Trophoblast cell (in vitro differentiated cells and primary cell): ENCODE results near the gene ZNF467.

Experiments
- DNase-seq, 2 donors: peaks; one replicate each; pipeline ENCODE4 v3.0.0-alpha.2; 2016
- H2AFZ ChIP-seq: 2 replicates; pipeline ENCODE4 v1.6.1; 2013; ENCODE audit warnings: low read length, moderate library complexity, mild to moderate bottlenecking; ENCODE audit not compliant: insufficient read depth, poor library complexity
- H2AK5ac ChIP-seq: 2 replicates; pipeline ENCODE4 v1.6.1; 2013; ENCODE audit warnings: mild to moderate bottlenecking, low read length
- H2BK120ac ChIP-seq: 2 replicates; pipeline ENCODE4 v1.6.1; 2013; ENCODE audit warnings: low read length, mild to moderate bottlenecking, moderate library complexity; ENCODE audit not compliant: insufficient read depth, poor library complexity
- H2BK12ac ChIP-seq: 2 replicates; pipeline ENCODE4 v1.6.1; 2013; ENCODE audit warnings: mild to moderate bottlenecking, low read length, moderate library complexity
- H2BK5ac ChIP-seq: 2 replicates; pipeline ENCODE4 v1.6.1; 2013; ENCODE audit warnings: low read length, low read depth, moderate library complexity, mild to moderate bottlenecking; ENCODE audit not compliant: poor library complexity
- H3K14ac ChIP-seq: 2 replicates; pipeline ENCODE4 v1.6.1; 2013; ENCODE audit warnings: mild to moderate bottlenecking, low read length
- H3K18ac ChIP-seq: 2 replicates; pipeline ENCODE4 v1.6.1; 2013; ENCODE audit warnings: mild to moderate bottlenecking, low read length
- H3K23ac ChIP-seq: 2 replicates; pipeline ENCODE4 v1.6.1; 2013; ENCODE audit warnings: low read length
- H3K27ac ChIP-seq: 2 replicates; pipeline ENCODE4 v1.5.1; 2013; ENCODE audit warnings: low read depth, mild to moderate bottlenecking, inconsistent platforms, low read length, moderate library complexity
- H3K27me3 ChIP-seq: 2 replicates; pipeline ENCODE4 v1.6.1; 2013; ENCODE audit warnings: inconsistent platforms, mild to moderate bottlenecking, low read length, moderate library complexity; ENCODE audit not compliant: insufficient read depth
- H3K36me3 ChIP-seq, 2 experiments: 1 replicate in 1 of 2; 2 replicates in 1 of 2; pipeline ENCODE4 v1.6.1; 2013; ENCODE audit warnings: low read length in 2 of 2, mild to moderate bottlenecking in 2 of 2, moderate library complexity in 1 of 2; ENCODE audit not compliant: insufficient read depth in 2 of 2, control insufficient read depth in 1 of 2
- H3K4ac ChIP-seq: 2 replicates; pipeline ENCODE4 v1.6.1; 2013; ENCODE audit warnings: low read depth, mild to moderate bottlenecking, low read length, moderate library complexity
- H3K4me1 ChIP-seq, 2 experiments: 1 replicate in 1 of 2; 2 replicates in 1 of 2; pipeline ENCODE4 v1.6.1; 2013; ENCODE audit warnings: low read length in 2 of 2, mild to moderate bottlenecking in 2 of 2, moderate library complexity in 1 of 2; ENCODE audit not compliant: insufficient read depth in 2 of 2, control insufficient read depth in 1 of 2
- H3K4me2 ChIP-seq: 2 replicates; pipeline ENCODE4 v1.6.1; 2013; ENCODE audit warnings: inconsistent platforms, mild to moderate bottlenecking, low read length, moderate library complexity
- H3K4me3 ChIP-seq: 2 replicates; pipeline ENCODE4 v1.5.1; 2013; ENCODE audit warnings: mild to moderate bottlenecking, low read depth, low read length, inconsistent platforms
- H3K79me1 ChIP-seq: one replicate; pipeline ENCODE4 v1.6.1; 2013; ENCODE audit warnings: low read length
- H3K79me2 ChIP-seq: 2 replicates; pipeline ENCODE4 v1.6.1; 2013; ENCODE audit warnings: low read length, mild to moderate bottlenecking; ENCODE audit not compliant: control insufficient read depth, insufficient read depth, poor library complexity
- H3K9ac ChIP-seq: 2 replicates; pipeline ENCODE4 v1.6.1; 2013; ENCODE audit warnings: mild to moderate bottlenecking, low read length
- H3K9me3 ChIP-seq: 2 replicates; pipeline ENCODE4 v1.6.1; 2013; ENCODE audit warnings: low read depth, mild to moderate bottlenecking, control low read depth, inconsistent platforms, low read length; ENCODE audit not compliant: insufficient read depth
- H4K12ac ChIP-seq: 2 replicates; pipeline ENCODE4 v1.6.1; 2013; ENCODE audit warnings: low read depth, mild to moderate bottlenecking, low read length, moderate library complexity
- H4K8ac ChIP-seq: 2 replicates; pipeline ENCODE4 v1.6.1; 2013; ENCODE audit warnings: low read depth, mild to moderate bottlenecking, low read length, moderate library complexity
- H4K91ac ChIP-seq: one replicate; pipeline ENCODE4 v1.6.1; 2013; ENCODE audit warnings: low read depth, mild to moderate bottlenecking, low read length, moderate library complexity
- WGBS: extraction: QIAGEN DNeasy Blood & Tissue Kit; methylation state at CpG from one replicate; pipeline ENCODE4 v1.1.7; 2013; ENCODE audit warnings: missing lambda C conversion rate; ENCODE audit not compliant: insufficient read length, insufficient coverage; ENCODE audit errors: extremely low coverage; 5-methylcytosine and 5-hydroxymethylcytosine counted together

Gene ZNF467

DNA sequence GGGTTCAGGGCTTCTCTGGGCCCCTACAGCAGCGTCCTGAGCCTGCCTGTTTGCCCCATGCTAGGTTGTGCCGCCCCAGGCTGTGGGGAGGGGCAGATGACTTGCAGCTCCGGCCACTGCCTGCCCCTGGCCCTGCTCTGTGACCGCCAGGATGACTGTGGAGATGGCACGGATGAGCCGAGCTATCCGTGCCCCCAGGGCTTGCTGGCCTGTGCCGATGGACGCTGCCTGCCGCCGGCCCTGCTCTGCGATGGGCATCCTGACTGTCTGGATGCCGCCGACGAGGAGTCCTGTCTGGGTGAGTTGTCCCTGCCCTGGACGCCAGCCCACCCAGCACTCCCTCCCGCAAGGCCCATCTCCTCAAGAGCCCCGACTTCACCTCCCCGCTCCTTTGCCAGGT is 15.7 kb upstream of the ZNF467 start:
- H3K27me3 ChIP-seq = peaks cover 17% of the 10 kb centered on the region
- H3K36me3 ChIP-seq = no peaks in the 10 kb centered on the region
- no peak overlapping the region for H2BK5ac ChIP-seq
- no peak overlapping the region for H3K14ac ChIP-seq
- no peak overlapping the region for H3K23ac ChIP-seq
- no peak overlapping the region for H4K12ac ChIP-seq
- no peak overlapping the region for H3K4me2 ChIP-seq
- H4K8ac ChIP-seq = no peak overlapping the region
- no peak overlapping the region for H3K27ac ChIP-seq
- no peak overlapping the region for H3K4ac ChIP-seq
- DNase-seq = no peak
- no peak overlapping the region for H2BK12ac ChIP-seq
- no peak overlapping the region for H4K91ac ChIP-seq
- H3K79me2 ChIP-seq = no peaks in the 10 kb centered on the region
- H3K4me3 ChIP-seq = no peak overlapping the region
- no peak overlapping the region for H3K18ac ChIP-seq
- no peak overlapping the region for H2BK120ac ChIP-seq
- H3K9me3 ChIP-seq = peaks cover 4% of the 10 kb centered on the region
- no peak overlapping the region for H2AK5ac ChIP-seq
- H3K4me1 ChIP-seq = no peaks in the 10 kb centered on the region
- H3K79me1 ChIP-seq = no peaks in the 10 kb centered on the region
- H2AFZ ChIP-seq = no peak overlapping the region
- WGBS = no CpG with 5 or more reads among the region's 19 CpGs
- H3K9ac ChIP-seq = no peak overlapping the region

DNA sequence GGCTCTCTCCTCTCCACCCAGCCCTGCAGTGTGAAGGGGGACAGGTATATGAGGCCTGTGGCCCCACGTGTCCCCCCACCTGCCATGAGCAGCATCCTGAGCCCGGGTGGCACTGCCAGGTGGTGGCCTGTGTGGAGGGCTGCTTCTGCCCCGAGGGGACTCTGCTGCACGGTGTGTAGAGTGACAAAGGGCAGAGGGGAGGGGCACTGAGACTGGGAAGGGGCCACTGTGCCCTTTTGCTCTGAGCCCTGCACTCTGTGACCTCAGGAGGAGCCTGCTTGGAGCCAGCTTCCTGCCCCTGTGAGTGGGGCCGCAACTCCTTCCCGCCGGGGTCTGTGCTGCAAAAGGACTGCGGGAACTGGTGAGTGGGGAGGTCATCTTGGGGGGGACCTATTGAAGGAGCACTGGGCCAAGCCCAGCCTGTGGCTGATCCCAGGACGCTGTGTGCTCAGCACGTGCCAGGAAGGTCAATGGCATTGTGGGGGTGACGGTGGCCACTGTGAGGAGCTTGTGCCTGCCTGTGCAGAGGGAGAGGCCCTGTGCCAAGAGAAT is 15.0 kb upstream of the ZNF467 start:
- H4K91ac ChIP-seq = no peak overlapping the region
- H2AK5ac ChIP-seq = no peak overlapping the region
- no peaks in the 10 kb centered on the region for H3K79me2 ChIP-seq
- no peak overlapping the region for H2BK5ac ChIP-seq
- no peak overlapping the region for H3K14ac ChIP-seq
- no peak overlapping the region for H2BK120ac ChIP-seq
- peaks cover 17% of the 10 kb centered on the region for H3K27me3 ChIP-seq
- H3K9ac ChIP-seq = no peak overlapping the region
- DNase-seq = no peak
- no peaks in the 10 kb centered on the region for H3K36me3 ChIP-seq
- no peak overlapping the region for H4K8ac ChIP-seq
- H3K4me3 ChIP-seq = no peak overlapping the region
- no CpG with 5 or more reads among the region's 11 CpGs for WGBS
- H3K27ac ChIP-seq = no peak overlapping the region
- no peak overlapping the region for H4K12ac ChIP-seq
- H2BK12ac ChIP-seq = no peak overlapping the region
- H2AFZ ChIP-seq = no peak overlapping the region
- H3K18ac ChIP-seq = no peak overlapping the region
- no peaks in the 10 kb centered on the region for H3K79me1 ChIP-seq
- no peak overlapping the region for H3K4me2 ChIP-seq
- no peaks in the 10 kb centered on the region for H3K4me1 ChIP-seq
- no peak overlapping the region for H3K4ac ChIP-seq
- H3K23ac ChIP-seq = no peak overlapping the region
- peaks cover 4% of the 10 kb centered on the region for H3K9me3 ChIP-seq

DNA sequence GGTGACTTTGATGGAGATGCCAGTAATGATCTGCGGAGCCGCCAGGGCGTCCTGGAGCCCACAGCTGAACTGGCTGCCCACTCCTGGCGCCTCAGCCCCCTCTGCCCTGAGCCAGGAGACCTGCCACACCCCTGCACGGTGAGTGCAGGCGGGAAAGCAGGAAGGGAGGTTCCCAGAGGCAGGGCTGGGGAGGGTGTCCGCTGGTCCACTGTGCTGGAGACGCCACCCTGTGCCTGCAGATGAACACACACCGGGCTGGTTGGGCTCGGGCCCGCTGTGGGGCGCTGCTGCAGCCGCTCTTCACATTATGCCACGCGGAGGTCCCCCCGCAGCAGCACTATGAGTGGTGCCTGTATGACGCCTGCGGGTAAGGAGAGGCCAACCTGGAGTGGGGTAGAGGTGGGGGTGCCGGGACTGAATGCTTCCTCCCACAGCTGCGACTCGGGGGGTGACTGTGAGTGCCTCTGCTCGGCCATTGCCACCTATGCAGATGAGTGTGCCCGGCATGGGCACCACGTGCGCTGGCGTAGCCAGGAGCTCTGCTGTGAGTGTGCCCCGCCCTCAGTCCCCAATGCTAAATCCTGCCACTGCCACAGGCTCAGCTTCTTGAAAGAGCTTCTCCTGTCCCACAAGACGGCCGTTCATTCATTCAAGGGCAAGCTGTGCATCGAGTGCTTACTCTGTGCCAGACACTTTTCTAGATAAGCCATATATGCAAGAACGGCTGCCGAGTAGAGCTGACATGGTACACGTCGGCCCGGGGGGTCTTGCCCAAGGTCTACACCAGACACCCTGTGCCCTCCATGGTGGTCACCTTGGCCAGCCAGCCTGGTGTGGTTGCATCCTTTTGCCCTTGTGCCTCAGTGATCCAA is 14.3 kb upstream of the ZNF467 start:
- no peak overlapping the region for H4K12ac ChIP-seq
- no peak overlapping the region for H3K4me2 ChIP-seq
- no peaks in the 10 kb centered on the region for H3K4me1 ChIP-seq
- peaks cover 6% of the 10 kb centered on the region for H3K9me3 ChIP-seq
- no peak overlapping the region for H3K14ac ChIP-seq
- H3K18ac ChIP-seq = no peak overlapping the region
- no peaks in the 10 kb centered on the region for H3K79me2 ChIP-seq
- no peak overlapping the region for H3K27ac ChIP-seq
- H4K8ac ChIP-seq = no peak overlapping the region
- no CpG with 5 or more reads among the region's 35 CpGs for WGBS
- no peak overlapping the region for H2AFZ ChIP-seq
- no peak overlapping the region for H2BK120ac ChIP-seq
- H3K9ac ChIP-seq = no peak overlapping the region
- no peak overlapping the region for H3K4ac ChIP-seq
- no peaks in the 10 kb centered on the region for H3K79me1 ChIP-seq
- H2BK5ac ChIP-seq = no peak overlapping the region
- H2BK12ac ChIP-seq = no peak overlapping the region
- H3K27me3 ChIP-seq = peaks cover 17% of the 10 kb centered on the region
- DNase-seq = no peak
- H3K36me3 ChIP-seq = no peaks in the 10 kb centered on the region
- no peak overlapping the region for H3K23ac ChIP-seq
- H3K4me3 ChIP-seq = no peak overlapping the region
- H4K91ac ChIP-seq = no peak overlapping the region
- no peak overlapping the region for H2AK5ac ChIP-seq

DNA sequence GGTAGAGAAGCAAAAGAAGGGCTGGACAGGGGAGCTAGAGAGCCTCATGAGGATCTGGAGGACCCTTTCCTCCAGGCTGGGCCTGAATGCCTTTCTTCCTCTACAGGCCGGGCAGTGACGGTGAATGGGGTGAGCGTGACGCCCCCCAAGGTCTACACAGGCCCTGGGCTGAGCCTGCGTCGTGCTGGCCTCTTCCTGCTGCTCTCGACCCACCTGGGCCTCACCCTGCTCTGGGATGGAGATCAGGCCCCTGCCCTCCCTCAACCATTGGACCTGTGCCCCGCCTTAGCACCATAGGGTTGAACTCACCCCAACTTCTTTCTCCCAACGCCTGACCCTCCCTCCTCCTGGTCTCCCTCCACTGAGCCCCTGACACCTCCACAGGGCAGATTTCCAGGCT is 12.6 kb upstream of the ZNF467 start:
- Histone ChIP-seq H3K9me3 (peaks cover 6% of the 10 kb centered on the region), H3K27me3 (peaks cover 17% of the 10 kb centered on the region), H3K23ac (no peak overlapping the region), H2BK5ac (no peak overlapping the region), H3K14ac (no peak overlapping the region), H3K79me1 (no peaks in the 10 kb centered on the region), H3K18ac (no peak overlapping the region), H3K4me3 (no peak overlapping the region), H2BK120ac (no peak overlapping the region), H3K27ac (no peak overlapping the region), H3K4ac (no peak overlapping the region), H2BK12ac (no peak overlapping the region), H3K79me2 (no peaks in the 10 kb centered on the region), H4K91ac (no peak overlapping the region), H3K4me1 (no peaks in the 10 kb centered on the region), H4K12ac (no peak overlapping the region), H2AK5ac (no peak overlapping the region), H4K8ac (no peak overlapping the region), H2AFZ (no peak overlapping the region), H3K36me3 (no peaks in the 10 kb centered on the region), H3K4me2 (no peak overlapping the region), H3K9ac (no peak overlapping the region)
- no CpG with 5 or more reads among the region's 9 CpGs for WGBS
- no peak for DNase-seq
